Prostate gland (tissue), 2 donors: ENCODE measurements around the gene ALPK3. TPM values are rescaled to one million over a fixed set of nuclear protein-coding genes. Genes with fewer than 3 reads are reported as not detected.

Experiments used
- DNase-seq: peaks from one replicate; pipeline ENCODE4 v3.0.0-alpha.2; 2019; ENCODE audit warnings: low spot score
- H3K27ac ChIP-seq, 2 donors: fragments of 200-600 bp; sonication (generic); 2 replicates each; pipeline ENCODE4 v1.5.1; 2017 to 2019
- H3K27me3 ChIP-seq: fragments of 200-600 bp; sonication (generic); replicated peaks from 2 replicates; pipeline ENCODE4 v1.5.1; 2019; ENCODE audit not compliant: insufficient read depth
- H3K36me3 ChIP-seq, 2 donors: fragments of 200-600 bp; sonication (generic); 1 replicate in 1 of 2; 2 replicates in 1 of 2; pipeline versions ENCODE4 v1.5.1 to v1.8.1; 2017 to 2019
- H3K4me1 ChIP-seq: fragments of 200-600 bp; sonication (generic); replicated peaks from 2 replicates; pipeline ENCODE4 v1.5.1; 2019
- H3K4me3 ChIP-seq, 2 donors: fragments of 200-600 bp; sonication (generic); 2 replicates each; pipeline ENCODE4 v1.5.1; 2017 to 2019
- H3K9me3 ChIP-seq: fragments of 200-600 bp; sonication (generic); 2 replicates; pipeline ENCODE4 v1.5.1; 2017
- POLR2A ChIP-seq: fragments of 450-650 bp; IDR thresholded peaks from one replicate; pipeline ENCODE4 v1.6.1; 2016; ENCODE audit warnings: antibody characterized with exemption, mild to moderate bottlenecking
- POLR2AphosphoS5 ChIP-seq: sonication (generic); formaldehyde crosslinking; IDR thresholded peaks from one replicate; pipeline ENCODE4 v1.6.1; 2017; ENCODE audit warnings: antibody characterized with exemption
- WGBS: methylation state at CpG from one replicate; pipeline ENCODE4 v1.1.5; 2018; 5-methylcytosine and 5-hydroxymethylcytosine counted together
- intact Hi-C: fragments of 100-400 bp; cut with DNase I; formaldehyde crosslinking; loops from one replicate; pipeline ENCODE4 v1.14.2; 2022
- total RNA-seq, 2 donors: library from RNA; depleted of rRNA; stranded (reverse); fragments of >200 nt; gene quantifications; one replicate each; pipeline ENCODE4 v1.1.0, GENCODE V29; 2016
- TF ChIP-seq, protein P1 (sequence below), 4 experiments: fragments of 200-600 bp in 2 of 4; fragments of 450-650 bp in 2 of 4; sonication (generic) in 2 of 4; IDR thresholded peaks; 1 replicate in 3 of 4; 2 replicates in 1 of 4; pipeline ENCODE4 v1.5.1; 2016 to 2019; ENCODE audit warnings: antibody characterized with exemption in 4 of 4, mild to moderate bottlenecking in 2 of 4, moderate library complexity in 2 of 4

The ALPK3 gene
- total RNA-seq, 2 donors from 2014 or later = 0.68 to 7.2 TPM

GRCh38 chr15:84783493-84784251, 33.5 kb upstream of the ALPK3 start:
- H3K9me3 ChIP-seq = no peaks in the 10 kb centered on the region
- H3K27me3 ChIP-seq = no peaks in the 10 kb centered on the region
- intact Hi-C loops = no loop called here
- H3K4me1 ChIP-seq = no peaks in the 10 kb centered on the region
- H3K27ac ChIP-seq = no peak overlapping the region
- DNase-seq = no peak
- 85% methylated on average over 12 of the region's 12 CpGs for WGBS
- H3K4me3 ChIP-seq = no peak overlapping the region
- peaks cover 12 to 20% of the 10 kb centered on the region in 2 donors for H3K36me3 ChIP-seq
- TF ChIP-seq POLR2AphosphoS5 (no peak), POLR2A (no peak)
- TF ChIP-seq, protein P1, sequence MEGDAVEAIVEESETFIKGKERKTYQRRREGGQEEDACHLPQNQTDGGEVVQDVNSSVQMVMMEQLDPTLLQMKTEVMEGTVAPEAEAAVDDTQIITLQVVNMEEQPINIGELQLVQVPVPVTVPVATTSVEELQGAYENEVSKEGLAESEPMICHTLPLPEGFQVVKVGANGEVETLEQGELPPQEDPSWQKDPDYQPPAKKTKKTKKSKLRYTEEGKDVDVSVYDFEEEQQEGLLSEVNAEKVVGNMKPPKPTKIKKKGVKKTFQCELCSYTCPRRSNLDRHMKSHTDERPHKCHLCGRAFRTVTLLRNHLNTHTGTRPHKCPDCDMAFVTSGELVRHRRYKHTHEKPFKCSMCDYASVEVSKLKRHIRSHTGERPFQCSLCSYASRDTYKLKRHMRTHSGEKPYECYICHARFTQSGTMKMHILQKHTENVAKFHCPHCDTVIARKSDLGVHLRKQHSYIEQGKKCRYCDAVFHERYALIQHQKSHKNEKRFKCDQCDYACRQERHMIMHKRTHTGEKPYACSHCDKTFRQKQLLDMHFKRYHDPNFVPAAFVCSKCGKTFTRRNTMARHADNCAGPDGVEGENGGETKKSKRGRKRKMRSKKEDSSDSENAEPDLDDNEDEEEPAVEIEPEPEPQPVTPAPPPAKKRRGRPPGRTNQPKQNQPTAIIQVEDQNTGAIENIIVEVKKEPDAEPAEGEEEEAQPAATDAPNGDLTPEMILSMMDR (IDR thresholded peaks at IDR 0.05) = no peak

- TF ChIP-seq, protein P1 (IDR thresholded peaks at IDR 0.05) = no peak
- TF ChIP-seq POLR2A (no peak), POLR2AphosphoS5 (no peak)
- no peaks in the 10 kb centered on the region for H3K27me3 ChIP-seq
- no peak overlapping the region for H3K4me3 ChIP-seq
- WGBS = 95% methylated on average over 17 of the region's 17 CpGs
- no peaks in the 10 kb centered on the region for H3K4me1 ChIP-seq
- no peak for DNase-seq
- no peak overlapping the region for H3K27ac ChIP-seq
- H3K9me3 ChIP-seq = no peaks in the 10 kb centered on the region
- H3K36me3 ChIP-seq = peaks cover 12 to 20% of the 10 kb centered on the region in 2 donors
- intact Hi-C loops = no loop called here
These were observed 32.9 kb upstream of the ALPK3 start for GRCh38 chr15:84784262-84784661.

DNA sequence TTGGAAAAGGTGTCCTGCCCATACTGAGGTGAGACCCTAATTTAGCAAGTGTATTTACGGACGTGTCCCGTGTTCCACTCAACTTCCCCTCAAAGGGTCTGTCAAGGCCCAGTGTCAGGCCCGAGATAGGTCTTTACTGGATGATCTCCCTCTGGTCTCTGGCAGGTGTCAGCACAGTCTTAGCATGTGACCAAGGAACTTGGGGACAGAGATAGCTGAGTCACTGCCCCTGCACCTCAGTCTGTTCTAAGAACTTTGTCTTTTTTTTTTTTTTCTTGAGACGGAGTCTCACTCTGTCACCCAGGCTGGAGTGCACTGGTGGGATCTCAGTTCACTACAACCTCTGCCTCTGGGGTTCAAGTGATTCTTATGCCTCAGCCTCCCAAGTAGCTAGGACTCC, 32.1 kb upstream of the ALPK3 start:
- Histone ChIP-seq H3K4me3 (no peak overlapping the region), H3K9me3 (no peaks in the 10 kb centered on the region), H3K36me3 (peaks cover 12 to 20% of the 10 kb centered on the region in 2 donors), H3K27me3 (no peaks in the 10 kb centered on the region), H3K27ac (no peak overlapping the region), H3K4me1 (no peaks in the 10 kb centered on the region)
- TF ChIP-seq POLR2A = no peak
- TF ChIP-seq POLR2AphosphoS5 = no peak
- TF ChIP-seq, protein P1 (IDR thresholded peaks at IDR 0.05) = no peak
- no peak for DNase-seq
- intact Hi-C loops = no loop called here
- 83% methylated on average over 5 of the region's 5 CpGs for WGBS

GRCh38 chr15:84788500-84788899, 28.7 kb upstream of the ALPK3 start:
- TF ChIP-seq POLR2AphosphoS5 = no peak
- TF ChIP-seq, protein P1 (IDR thresholded peaks at IDR 0.05) = no peak
- no peak for TF ChIP-seq POLR2A
- intact Hi-C loops = no loop called here
- DNase-seq = no peak
- Histone ChIP-seq H3K27me3 (no peaks in the 10 kb centered on the region), H3K36me3 (peaks cover 7 to 21% of the 10 kb centered on the region in 2 donors), H3K9me3 (no peaks in the 10 kb centered on the region), H3K27ac (no peak overlapping the region), H3K4me1 (no peaks in the 10 kb centered on the region), H3K4me3 (no peak overlapping the region)
- 64% methylated on average over 2 of the region's 2 CpGs for WGBS

DNA sequence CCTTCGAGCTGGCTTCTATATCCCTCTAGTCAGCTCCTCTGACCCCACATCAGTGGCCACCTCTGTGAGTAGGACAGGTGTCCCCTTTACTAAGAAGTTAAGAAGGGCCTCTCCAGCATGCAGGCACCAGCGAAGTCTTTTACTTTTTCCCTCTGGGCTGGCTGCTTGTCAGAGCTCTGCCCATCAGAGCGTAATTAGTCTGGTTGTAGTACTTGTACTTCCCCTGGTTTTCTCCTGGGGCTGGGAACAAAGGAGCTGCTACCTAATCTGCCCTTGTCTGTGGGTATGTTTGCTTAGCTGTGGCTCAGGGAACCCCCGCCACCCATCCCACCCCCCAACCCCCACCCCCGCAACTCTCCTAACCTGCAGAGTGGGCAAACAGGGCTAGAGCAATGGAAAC, 27.4 kb upstream of the ALPK3 start:
- Histone ChIP-seq H3K4me3 (no peak overlapping the region), H3K9me3 (no peaks in the 10 kb centered on the region), H3K27me3 (no peaks in the 10 kb centered on the region), H3K4me1 (no peaks in the 10 kb centered on the region), H3K36me3 (peaks cover 0 to 8% of the 10 kb centered on the region in 2 donors), H3K27ac (no peak overlapping the region)
- no peak for DNase-seq
- TF ChIP-seq POLR2A (no peak), POLR2AphosphoS5 (no peak)
- TF ChIP-seq, protein P1 (IDR thresholded peaks at IDR 0.05) = no peak
- intact Hi-C loops = no loop called here
- WGBS = 87% methylated on average over 5 of the region's 5 CpGs
